Heart right ventricle (tissue), 16 donors: ENCODE results near the gene SLC51B. TPM values are rescaled to one million over a fixed set of nuclear protein-coding genes. Genes with fewer than 3 reads are reported as not detected.

Experiments used
- ATAC-seq, 8 donors: fragments of 200-7000 bp; cut with Tn5 transposase; one replicate each; pipeline ENCODE4 v1.9.1; 2020; ENCODE audit warnings: mild to moderate bottlenecking in 8 of 8, moderate library complexity in 8 of 8, moderate number of reproducible peaks in 1 of 8
- DNase-seq, 2 donors: peaks; one replicate each; pipeline ENCODE4 v3.0.0-alpha.2; 2020
- H3K27ac ChIP-seq, 10 donors: fragments of 200-600 bp; sonication (generic) in 2 of 10; one replicate each; pipeline versions ENCODE4 v1.5.0 to v1.8.0; 2020 to 2022; ENCODE audit warnings: mild to moderate bottlenecking in 3 of 10
- H3K27me3 ChIP-seq, 7 donors: fragments of 200-600 bp; one replicate each; pipeline ENCODE4 v1.8.0; 2021 to 2022; ENCODE audit warnings: mild to moderate bottlenecking in 2 of 7
- H3K36me3 ChIP-seq, 9 donors: fragments of 200-600 bp; sonication (generic) in 1 of 9; one replicate each; pipeline versions ENCODE4 v1.5.0 to v1.8.0; 2020 to 2022; ENCODE audit warnings: mild to moderate bottlenecking in 2 of 9
- H3K4me1 ChIP-seq, 9 donors: fragments of 200-600 bp; sonication (generic) in 1 of 9; one replicate each; pipeline versions ENCODE4 v1.5.0 to v1.8.0; 2020 to 2022; ENCODE audit warnings: mild to moderate bottlenecking in 4 of 9
- H3K4me3 ChIP-seq, 10 donors: fragments of 200-600 bp; sonication (generic) in 2 of 10; one replicate each; pipeline versions ENCODE4 v1.5.0 to v1.8.0; 2020 to 2022; ENCODE audit warnings: mild to moderate bottlenecking in 7 of 10, moderate library complexity in 2 of 10
- H3K9me3 ChIP-seq, 11 donors: fragments of 200-600 bp in 10 of 11; sonication (generic) in 2 of 11; one replicate each; pipeline versions ENCODE4 v1.5.0 to v1.8.0; 2013 to 2022; ENCODE audit warnings: mild to moderate bottlenecking in 2 of 11, control low read depth in 1 of 11, moderate library complexity in 1 of 11
- CTCF ChIP-seq, 9 donors: fragments of 200-600 bp; sonication (generic) in 2 of 9; IDR thresholded peaks; one replicate each; pipeline versions ENCODE4 v1.5.0 to v1.8.0; 2021 to 2022; ENCODE audit warnings: antibody characterized with exemption in 9 of 9, mild to moderate bottlenecking in 5 of 9, moderate library complexity in 1 of 9
- WGBS, 2 donors: extraction: QIAGEN DNeasy Blood & Tissue Kit; methylation state at CpG; one replicate each; pipeline ENCODE4 v1.1.7; 2013; ENCODE audit warnings: inconsistent platforms in 1 of 2; 5-methylcytosine and 5-hydroxymethylcytosine counted together
- intact Hi-C, 10 donors: fragments of 100-400 bp; cut with DNase I; formaldehyde crosslinking; loops; one replicate each; pipeline versions ENCODE4 v1.11.1 to v1.14.2; 2022
- polyA plus RNA-seq, 2 donors: library from polyadenylated mRNA; stranded (reverse); fragments of 200-250 nt; gene quantifications; one replicate each; pipeline ENCODE4 v1.2.3, GENCODE V29; 2013
- total RNA-seq, 10 donors: library from RNA; stranded (reverse); fragmentation: NEBNext Ultra II Directional in 3 of 10; extraction: Animal tissue kit (Norgen Biotek cat#: 25700) in 3 of 10; gene quantifications; one replicate each; pipeline versions ENCODE4 v1.2.1 to v1.2.4, GENCODE V29; 2021 to 2023
- donor health status: Arrhythmogenic right ventricular cardiomyopathy.
- donor health status: ischemic (EF 13 %, LVEDD 7.1; RV severe dilation, severe dysfunction).
- donor health status: healthy with polysubstance abuse.
- donor health status: DM: no; HTN: yes; CAD: no.
- donor health status: DM: no; HTN: no; CAD: no.
- donor health status: ischemic (EF 25% LVEDD 6.9; RV normal size, moderate dysfunction).
- donor health status: ischemic (EF 25% LVEDD 5.7; RV mildly dilated, moderate dysfunction).
- donor health status: healthy.
- donor health status: DM: yes; HTN: yes; CAD: no.
- donor health status: Ischemic cardiomyopathy.
- donor health status: ischemic (EF 35%, LVEDD 5.7; RV mildly dilated, moderate dysfunction).
- donor health status: nonischemic (EF 11% LVEDD 7.7; RV severe dilation, severe dysfunction).
- donor health status: DM: yes; HTN: yes; CAD: no.
- donor health status: PGD.
- donor health status: ischemic (EF 29% LVEDD 5.4; RV normal size, mild dysfunction).
- donor health status: nonischemic (EF 23%, LVEDD 6.1; RV moderate dilation, normal function).

The SLC51B gene
- total and polyA plus RNA-seq, 12 donors = 0.43 TPM; not detected in 11

DNA sequence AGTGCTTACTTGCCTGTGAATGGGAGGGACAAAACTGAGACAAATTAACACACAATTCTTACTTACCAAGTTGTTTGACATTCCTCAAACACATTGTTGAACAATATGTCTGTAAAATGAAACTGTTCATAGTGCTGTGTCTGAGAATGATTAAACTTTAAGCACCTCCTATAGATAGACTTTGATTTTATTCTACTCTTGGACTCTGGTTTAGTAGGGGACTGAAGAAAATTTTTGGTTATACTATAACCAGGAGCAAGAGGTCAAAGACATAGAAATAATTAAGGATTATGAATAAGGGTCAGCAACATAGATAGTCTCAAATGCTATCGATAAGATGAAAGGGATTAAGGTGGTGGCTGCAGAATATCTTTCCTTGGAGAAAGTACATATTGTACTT lies 7.9 kb upstream of the SLC51B start:
- no peak for TF ChIP-seq CTCF (IDR thresholded peaks at IDR 0.05)
- H3K27me3 ChIP-seq = no peaks in the 10 kb centered on the region
- intact Hi-C loops = loop anchor here in 6 of 10 donors (10.0 kb wide), 4 partner anchors 47 to 257 kb away; partner anchors contain the start of genes PARP16 (in 2 of the 6) and RNU5A-1 (in 2 of the 6)
- no peak overlapping the region for H3K4me3 ChIP-seq
- H3K27ac ChIP-seq = no peak overlapping the region
- DNase-seq = no peak
- no peak for ATAC-seq
- no peaks in the 10 kb centered on the region for H3K36me3 ChIP-seq
- H3K9me3 ChIP-seq = no peaks in the 10 kb centered on the region
- 95 to 98% methylated on average over 1 of the region's 1 CpG for WGBS, 2 donors
- H3K4me1 ChIP-seq = peaks cover 0 to 15% (median 0%) of the 10 kb centered on the region in 9 donors

DNA sequence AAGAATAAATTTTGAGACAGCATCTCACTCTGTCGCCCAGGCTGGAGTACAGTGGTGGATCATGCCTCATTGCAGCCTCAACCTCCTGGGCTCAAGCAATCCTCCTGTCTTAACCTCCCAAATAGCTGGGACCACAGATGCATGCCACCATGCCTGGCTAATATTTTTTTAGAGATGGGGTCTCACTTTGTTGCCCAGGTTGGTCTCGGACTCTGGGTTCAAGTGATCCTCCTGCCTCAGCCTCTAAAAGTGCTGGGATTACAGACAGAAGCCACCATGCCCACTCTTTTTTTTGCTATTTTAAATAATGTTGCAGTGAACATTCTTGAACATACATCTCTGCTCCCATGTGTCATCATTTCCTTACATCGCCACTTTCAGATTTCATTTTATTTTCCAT lies 6.8 kb upstream of the SLC51B start:
- Histone ChIP-seq H3K9me3 (no peaks in the 10 kb centered on the region), H3K36me3 (no peaks in the 10 kb centered on the region), H3K27ac (no peak overlapping the region), H3K27me3 (no peaks in the 10 kb centered on the region), H3K4me3 (no peak overlapping the region), H3K4me1 (peaks cover 0 to 14% (median 0%) of the 10 kb centered on the region in 9 donors)
- WGBS, 2 donors = 96 to 97% methylated on average over 3 of the region's 3 CpGs
- no peak for TF ChIP-seq CTCF (IDR thresholded peaks at IDR 0.05)
- intact Hi-C loops = loop anchor here in 6 of 10 donors (10.0 kb wide), 4 partner anchors 46 to 256 kb away; partner anchors contain the start of genes PARP16 (in 2 of the 6) and RNU5A-1 (in 2 of the 6)
- no peak for DNase-seq
- no peak for ATAC-seq

DNA sequence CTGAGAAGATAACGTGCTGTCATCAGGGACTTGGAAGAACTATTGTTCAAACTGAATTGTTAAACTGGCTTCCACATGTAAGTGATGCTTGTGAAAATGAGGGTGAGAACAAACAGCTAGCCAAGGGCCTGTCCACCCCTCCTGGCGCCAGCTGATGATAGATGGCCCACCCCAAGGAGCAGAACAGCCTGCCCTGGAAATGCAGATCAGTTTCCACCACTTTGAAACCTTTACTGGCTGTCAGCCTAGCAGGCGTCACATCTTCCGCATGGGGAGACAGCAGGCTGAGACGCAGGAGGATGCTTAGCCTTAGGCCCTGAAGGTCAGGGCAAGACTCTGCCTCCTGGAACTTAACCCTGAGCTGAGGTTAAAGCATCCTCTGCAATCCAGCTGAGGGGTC lies 6.4 kb upstream of the SLC51B start:
- H3K27ac ChIP-seq = no peak overlapping the region
- intact Hi-C loops = loop anchor here in 6 of 10 donors (10.0 kb wide), 4 partner anchors 46 to 256 kb away; partner anchors contain the start of genes PARP16 (in 2 of the 6) and RNU5A-1 (in 2 of the 6)
- WGBS, 2 donors = 72 to 76% methylated on average over 5 of the region's 5 CpGs

GRCh38 chr15:65040461-65040860 lies 4.7 kb upstream of the SLC51B start:
- DNase-seq (no peak), ATAC-seq (no peak)
- H3K27me3 ChIP-seq = no peaks in the 10 kb centered on the region
- TF ChIP-seq CTCF (IDR thresholded peaks at IDR 0.05) = no peak
- no peak overlapping the region for H3K4me3 ChIP-seq
- no peak overlapping the region for H3K27ac ChIP-seq
- intact Hi-C loops = no loop called here
- peaks cover 0 to 23% (median 8%) of the 10 kb centered on the region in 9 donors for H3K4me1 ChIP-seq
- no peaks in the 10 kb centered on the region for H3K9me3 ChIP-seq
- H3K36me3 ChIP-seq = no peaks in the 10 kb centered on the region
- WGBS, 2 donors = 90 to 93% methylated on average over 6 of the region's 6 CpGs

More for the DNA sequence above, 6.4 kb upstream of the SLC51B start:
- TF ChIP-seq CTCF (IDR thresholded peaks at IDR 0.05) = no peak
- DNase-seq (no peak), ATAC-seq (no peak)
- Histone ChIP-seq H3K9me3 (no peaks in the 10 kb centered on the region), H3K27me3 (no peaks in the 10 kb centered on the region), H3K4me3 (no peak overlapping the region), H3K36me3 (no peaks in the 10 kb centered on the region), H3K4me1 (peaks cover 0 to 10% (median 0%) of the 10 kb centered on the region in 9 donors)
